H1 (cell line): ENCODE results near the gene SCG2. TPM values are rescaled to one million over a fixed set of nuclear protein-coding genes. Genes with fewer than 3 reads are reported as not detected.

ENCODE experiments used
- ATF2 ChIP-seq: IDR thresholded peaks from 2 replicates; pipeline ENCODE4 v1.6.1; 2012; ENCODE audit warnings: low read length, inconsistent platforms
- KDM1A ChIP-seq: fragments of 200-600, 300-600 bp; sonication (generic); IDR thresholded peaks from 2 replicates; pipeline ENCODE4 v1.7.1; 2016; ENCODE audit warnings: mild to moderate bottlenecking, low read length, borderline replicate concordance
- RNF2 ChIP-seq: fragments of 200-900, 300-1000 bp; sonication (generic); IDR thresholded peaks from 2 replicates; pipeline ENCODE4 v1.7.1; 2016; ENCODE audit warnings: borderline replicate concordance, low read depth, mild to moderate bottlenecking, antibody characterized with exemption, low read length; ENCODE audit not compliant: poor library complexity, severe bottlenecking; ENCODE audit errors: missing control alignments
- TCF12 ChIP-seq: IDR thresholded peaks from 2 replicates; pipeline ENCODE4 v1.6.1; 2011; ENCODE audit warnings: low read depth, mild to moderate bottlenecking, low read length
- polyA plus RNA-seq, 7 experiments: library from polyadenylated mRNA; depleted of rRNA in 3 of 7; stranded (reverse) in 5 of 7; unstranded in 2 of 7; fragments of >200 nt in 5 of 7; fragments of 200-250 nt in 2 of 7; gene quantifications; 1 replicate in 5 of 7; 2 replicates in 1 of 7; 4 replicates in 1 of 7; pipeline versions ENCODE4 v1.2.1 to v1.2.3, GENCODE V29; 2011 to 2013; ENCODE audit warnings: missing spikeins in 2 of 7, mixed read lengths in 2 of 7
- total RNA-seq: library from RNA; stranded (reverse); fragmentation: NEBNext Ultra II Directional; extraction: Animal tissue kit (Norgen Biotek cat#: 25700); gene quantifications from 2 replicates; pipeline ENCODE4 v1.2.1, GENCODE V29; 2021
- TF ChIP-seq, protein P1 (sequence below): IDR thresholded peaks from 2 replicates; pipeline ENCODE4 v1.6.1; 2011; ENCODE audit warnings: low read length, improper control_type of control experiment

Gene SCG2
- total and polyA plus RNA-seq, 2 of the 8 experiments (the other 6 are each of a cell fraction or from before 2014, with no cell fraction given) = 0.54 to 1.0 TPM

- TF ChIP-seq, protein P1, sequence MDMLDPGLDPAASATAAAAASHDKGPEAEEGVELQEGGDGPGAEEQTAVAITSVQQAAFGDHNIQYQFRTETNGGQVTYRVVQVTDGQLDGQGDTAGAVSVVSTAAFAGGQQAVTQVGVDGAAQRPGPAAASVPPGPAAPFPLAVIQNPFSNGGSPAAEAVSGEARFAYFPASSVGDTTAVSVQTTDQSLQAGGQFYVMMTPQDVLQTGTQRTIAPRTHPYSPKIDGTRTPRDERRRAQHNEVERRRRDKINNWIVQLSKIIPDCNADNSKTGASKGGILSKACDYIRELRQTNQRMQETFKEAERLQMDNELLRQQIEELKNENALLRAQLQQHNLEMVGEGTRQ = no peak
- TF ChIP-seq ATF2 (no peak), RNF2 (no peak), TCF12 (no peak), KDM1A (no peak)
These were observed 40.1 kb downstream of the SCG2 start (continued) for GRCh38 chr2:223562078-223562477.
